RWPE2 (cell line): ENCODE data around the gene JPT2.

Experiments
- ATAC-seq: fragments of 200-7000 bp; cut with Tn5 transposase; 3 replicates; pipeline ENCODE4 v1.9.1; 2021; ENCODE audit warnings: low read depth
- DNase-seq: peaks from one replicate; pipeline ENCODE4 v3.0.0-alpha.2; 2020; ENCODE audit warnings: low spot score
- H3K27ac ChIP-seq: fragments of 450-650 bp; 2 replicates; pipeline ENCODE4 v1.5.1; 2017; ENCODE audit warnings: mild to moderate bottlenecking; ENCODE audit not compliant: poor library complexity, severe bottlenecking
- H3K27me3 ChIP-seq: fragments of 250-450 bp; sonication (Bioruptor Pico); 2 replicates; pipeline ENCODE4 v1.5.1; 2021; ENCODE audit warnings: mild to moderate bottlenecking, moderate library complexity; ENCODE audit not compliant: insufficient read depth, poor library complexity, severe bottlenecking
- H3K36me3 ChIP-seq: fragments of 250-450 bp; sonication (Bioruptor Pico); 2 replicates; pipeline ENCODE4 v1.5.1; 2020; ENCODE audit warnings: low read depth, mild to moderate bottlenecking, moderate library complexity
- H3K4me1 ChIP-seq: fragments of 250-450 bp; sonication (Bioruptor Pico); 2 replicates; pipeline ENCODE4 v1.5.1; 2021; ENCODE audit warnings: mild to moderate bottlenecking, moderate library complexity; ENCODE audit not compliant: insufficient read depth, poor library complexity, severe bottlenecking
- H3K4me3 ChIP-seq: fragments of 250-450 bp; sonication (Bioruptor Pico); 2 replicates; pipeline ENCODE4 v1.5.1; 2021; ENCODE audit warnings: mild to moderate bottlenecking, moderate library complexity; ENCODE audit not compliant: severe bottlenecking
- H3K9me3 ChIP-seq: fragments of 250-450 bp; sonication (Bioruptor Pico); 2 replicates; pipeline ENCODE4 v1.5.1; 2021; ENCODE audit warnings: mild to moderate bottlenecking, moderate library complexity; ENCODE audit not compliant: severe bottlenecking
- TF ChIP-seq, protein P1 (sequence below): fragments of 450-650 bp; IDR thresholded peaks from one replicate; pipeline ENCODE4 v1.5.1; 2017; ENCODE audit warnings: mild to moderate bottlenecking, moderate library complexity; ENCODE audit not compliant: poor library complexity, severe bottlenecking

JPT2 gene

DNA sequence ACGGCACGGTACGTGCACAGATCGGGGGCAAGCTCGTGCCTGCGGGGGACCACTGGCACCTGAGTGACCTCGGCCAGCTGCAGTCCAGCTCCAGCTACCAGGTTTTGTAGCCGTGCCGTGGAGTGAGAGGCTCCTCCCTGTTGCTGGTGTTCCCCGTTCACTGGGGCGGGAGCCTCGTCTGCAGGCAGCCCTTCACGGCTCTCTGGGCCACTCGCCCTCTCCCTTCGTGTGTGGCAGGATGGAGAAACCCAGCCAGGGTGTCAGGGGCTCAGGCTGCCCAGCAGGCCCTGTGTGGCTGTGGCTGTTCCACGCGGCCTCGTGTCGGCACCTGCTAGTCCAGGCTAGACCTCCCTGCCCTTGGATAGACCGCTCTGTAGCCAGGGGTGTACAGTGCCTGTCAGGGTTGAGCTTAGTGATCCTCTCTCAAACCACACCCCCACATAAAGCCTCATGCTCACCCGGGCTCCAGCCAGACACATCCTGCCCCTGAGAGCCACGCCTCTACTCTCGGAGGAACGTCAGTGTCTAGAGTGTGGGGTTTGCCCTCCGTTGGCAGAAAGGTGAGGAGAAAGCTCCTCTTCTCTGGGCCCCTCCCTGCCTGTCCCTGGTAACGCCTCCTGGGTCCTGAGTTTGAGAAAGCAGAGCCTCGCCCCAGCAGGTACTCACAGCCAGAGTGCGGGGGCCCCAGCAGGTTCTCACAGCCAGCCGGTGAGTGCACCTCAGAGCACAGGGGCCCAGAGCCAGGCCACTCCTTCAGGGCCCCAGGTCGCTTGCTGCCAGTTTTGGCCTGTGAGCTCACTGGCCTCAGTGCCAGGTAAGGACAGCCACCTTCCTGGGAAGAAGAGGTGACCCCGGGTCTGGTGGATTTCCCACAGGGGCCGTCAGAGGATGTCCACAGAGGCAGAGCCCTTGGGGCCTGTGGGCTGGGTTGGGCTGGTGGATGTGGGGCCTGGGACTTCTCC is 65.6 kb downstream of the JPT2 start:
- peak; percentile 59 for ATAC-seq
- no peaks in the 10 kb centered on the region for H3K27me3 ChIP-seq
- H3K4me1 ChIP-seq = peaks cover 20% of the 10 kb centered on the region
- no peak overlapping the region for H3K4me3 ChIP-seq
- peak; percentile 79 for DNase-seq
- H3K9me3 ChIP-seq = no peaks in the 10 kb centered on the region
- TF ChIP-seq, protein P1, sequence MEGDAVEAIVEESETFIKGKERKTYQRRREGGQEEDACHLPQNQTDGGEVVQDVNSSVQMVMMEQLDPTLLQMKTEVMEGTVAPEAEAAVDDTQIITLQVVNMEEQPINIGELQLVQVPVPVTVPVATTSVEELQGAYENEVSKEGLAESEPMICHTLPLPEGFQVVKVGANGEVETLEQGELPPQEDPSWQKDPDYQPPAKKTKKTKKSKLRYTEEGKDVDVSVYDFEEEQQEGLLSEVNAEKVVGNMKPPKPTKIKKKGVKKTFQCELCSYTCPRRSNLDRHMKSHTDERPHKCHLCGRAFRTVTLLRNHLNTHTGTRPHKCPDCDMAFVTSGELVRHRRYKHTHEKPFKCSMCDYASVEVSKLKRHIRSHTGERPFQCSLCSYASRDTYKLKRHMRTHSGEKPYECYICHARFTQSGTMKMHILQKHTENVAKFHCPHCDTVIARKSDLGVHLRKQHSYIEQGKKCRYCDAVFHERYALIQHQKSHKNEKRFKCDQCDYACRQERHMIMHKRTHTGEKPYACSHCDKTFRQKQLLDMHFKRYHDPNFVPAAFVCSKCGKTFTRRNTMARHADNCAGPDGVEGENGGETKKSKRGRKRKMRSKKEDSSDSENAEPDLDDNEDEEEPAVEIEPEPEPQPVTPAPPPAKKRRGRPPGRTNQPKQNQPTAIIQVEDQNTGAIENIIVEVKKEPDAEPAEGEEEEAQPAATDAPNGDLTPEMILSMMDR = no peak
- H3K27ac ChIP-seq = peak overlapping the region; percentile 80
- H3K36me3 ChIP-seq = peaks cover 11% of the 10 kb centered on the region; the same call in 1 of the 2 replicates

DNA sequence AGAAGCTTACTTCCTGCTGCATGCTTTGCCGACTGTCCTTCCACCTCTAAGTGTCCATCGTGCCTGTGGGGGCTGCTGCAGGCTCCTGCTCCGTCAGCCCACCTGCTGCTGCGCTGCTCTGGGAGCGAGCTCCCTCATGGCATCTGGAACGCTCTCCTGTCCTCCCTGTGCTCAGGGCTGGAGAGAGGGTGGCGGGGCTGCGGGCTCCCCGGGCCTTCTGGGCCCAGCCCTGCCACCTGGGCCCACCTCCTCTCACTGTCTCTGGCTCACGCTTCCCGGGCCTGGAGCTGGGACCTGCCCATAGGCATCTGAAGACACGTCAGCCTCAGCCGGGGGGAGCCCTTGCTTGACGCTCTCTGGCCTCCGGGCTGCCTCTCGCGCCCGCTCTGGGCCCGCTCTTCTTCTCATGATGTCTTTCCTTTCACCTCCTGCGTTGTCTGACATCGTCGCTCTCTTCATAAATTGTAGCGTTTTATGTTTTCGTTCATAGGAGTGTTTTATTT is 66.3 kb downstream of the JPT2 start:
- Histone ChIP-seq H3K9me3 (no peaks in the 10 kb centered on the region), H3K4me1 (peaks cover 20% of the 10 kb centered on the region), H3K36me3 (peaks cover 11% of the 10 kb centered on the region), H3K27ac (peak overlapping the region; percentile 80), H3K4me3 (no peak overlapping the region), H3K27me3 (no peaks in the 10 kb centered on the region)
- ATAC-seq (no peak), DNase-seq (no peak)
- TF ChIP-seq, protein P1 = no peak

DNA sequence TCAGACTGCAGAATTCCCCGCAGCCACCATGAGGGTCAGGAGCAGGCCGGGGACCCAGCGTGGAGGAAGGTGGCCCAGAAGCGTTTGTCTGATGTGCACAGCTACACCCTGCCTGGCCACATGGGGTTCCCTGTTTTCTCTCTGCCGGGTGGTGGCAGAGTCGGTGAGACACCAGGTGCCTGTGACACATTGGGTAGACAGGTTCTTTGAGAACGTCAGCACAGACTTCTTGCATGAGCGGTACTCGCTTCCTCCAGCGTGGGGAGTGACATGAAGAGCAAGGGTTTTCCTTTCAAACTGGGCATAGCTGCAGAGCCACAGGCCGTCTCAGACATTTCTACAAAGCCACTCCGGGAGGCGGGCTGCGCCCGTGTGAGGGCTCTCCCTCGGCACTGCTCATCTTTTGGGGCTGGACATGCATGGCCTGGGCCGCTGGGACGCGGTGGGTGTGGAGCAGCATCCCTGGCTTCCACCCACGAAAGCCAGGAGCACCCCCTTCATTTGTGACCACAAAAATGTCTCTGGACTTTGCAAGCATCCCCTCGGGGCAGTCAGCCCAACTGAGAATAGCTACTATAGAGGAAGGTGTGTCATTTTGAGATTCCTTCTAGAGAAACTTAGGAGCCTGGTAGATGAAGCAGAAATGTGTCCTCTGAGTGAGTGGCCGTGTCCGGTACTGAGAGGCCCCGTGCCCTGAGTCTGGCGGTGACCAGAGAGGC is 67.3 kb downstream of the JPT2 start:
- TF ChIP-seq, protein P1 = no peak
- Histone ChIP-seq H3K4me3 (no peak overlapping the region), H3K27ac (peak overlapping the region; percentile 80), H3K9me3 (no peaks in the 10 kb centered on the region), H3K27me3 (no peaks in the 10 kb centered on the region), H3K36me3 (peaks cover 16% of the 10 kb centered on the region), H3K4me1 (peaks cover 20% of the 10 kb centered on the region)
- ATAC-seq = peak; percentile 50
- peak; percentile 84 for DNase-seq

GRCh38 chr16:1745900-1746692 is 68.0 kb downstream of the JPT2 start:
- H3K4me3 ChIP-seq = no peak overlapping the region
- H3K4me1 ChIP-seq = peaks cover 20% of the 10 kb centered on the region
- H3K36me3 ChIP-seq = peaks cover 23% of the 10 kb centered on the region
- no peaks in the 10 kb centered on the region for H3K27me3 ChIP-seq
- ATAC-seq = peak; percentile 40
- H3K9me3 ChIP-seq = no peaks in the 10 kb centered on the region
- DNase-seq = peak; percentile 73
- peak overlapping the region; percentile 80 for H3K27ac ChIP-seq
- TF ChIP-seq, protein P1 = no peak
